Measurements from ENCODE around the gene DEFB129. TPM values are rescaled to one million over a fixed set of nuclear protein-coding genes. Genes with fewer than 3 reads are reported as not detected.
"Not testable (repeated sequence)": the region's sequence is repeated elsewhere in the genome, so short reads cannot be mapped to it uniquely, and the experiment has no call there.

Gene DEFB129
- not detected for total RNA-seq
- long read RNA-seq = 0 reads

DNA sequence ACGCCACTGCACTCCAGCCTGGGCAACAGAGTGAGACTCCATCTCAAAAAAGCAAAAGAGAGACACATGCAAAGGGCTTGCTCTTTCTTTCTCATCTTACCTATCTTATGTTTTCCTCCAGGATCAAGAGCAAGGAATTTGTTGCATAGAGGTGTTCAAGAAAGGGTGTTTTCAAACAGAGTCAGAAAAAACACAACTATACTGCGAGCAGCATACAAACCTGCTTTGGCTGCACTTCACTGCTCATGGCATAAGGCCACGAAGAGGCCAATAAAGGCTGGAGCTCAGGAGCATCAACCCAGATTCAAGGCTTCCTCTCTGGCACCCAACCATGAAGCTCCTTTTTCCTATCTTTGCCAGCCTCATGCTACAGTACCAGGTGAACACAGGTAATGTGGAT lies at the start of gene DEFB129:
TSS of gene DEFB129 (plus strand) at position 301 of the 400 bp plus-strand sequence. CDS start at position 332, 31 bp downstream.
- ATAC-seq (no peak), DNase-seq (no peak)
- intact Hi-C loops (cut with DNase I, micrococcal nuclease) = no loop called here

- DNase-seq = no peak
- intact Hi-C loops (cut with DNase I, micrococcal nuclease) = no loop called here
- no peak for ATAC-seq
Observed at GRCh38 chr20:184288-184687, 42.8 kb upstream of the DEFB129 start.

DNA sequence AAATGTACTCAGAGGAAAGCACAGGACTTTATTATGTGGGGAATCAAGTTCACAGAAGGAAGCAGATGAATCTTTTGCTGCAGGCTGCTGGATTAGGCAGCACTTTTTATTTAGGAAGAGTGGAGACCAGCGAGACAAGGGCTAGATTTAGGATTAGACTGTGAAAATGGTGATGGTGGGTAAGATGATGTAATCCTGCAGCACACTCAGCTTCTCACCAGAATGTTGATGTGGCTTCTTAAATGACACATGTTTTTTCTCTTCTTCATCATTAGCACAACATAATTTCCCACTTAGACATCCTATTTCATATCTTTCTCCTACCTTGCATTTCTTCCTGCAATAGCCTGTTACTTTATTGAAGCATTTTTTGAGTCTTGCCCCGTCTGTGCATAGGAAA lies 39.3 kb upstream of the DEFB129 start:
- DNase-seq (no peak), ATAC-seq (no peak)
- intact Hi-C loops (cut with DNase I, micrococcal nuclease) = no loop called here

GRCh38 chr20:189611-190010 lies 37.4 kb upstream of the DEFB129 start, which contains the start of gene DEFB128:
Gene DEFB128 (minus strand): TSS chr20:189711. CDS start chr20:189623, 88 bp downstream.
- ATAC-seq (no peak), DNase-seq (no peak)
- intact Hi-C loops (cut with DNase I, micrococcal nuclease) = no loop called here

- DNase-seq (no peak), ATAC-seq (no peak)
- intact Hi-C loops (cut with DNase I, micrococcal nuclease) = no loop called here
Observed at GRCh38 chr20:198225-198624, 28.8 kb upstream of the DEFB129 start.

DNA sequence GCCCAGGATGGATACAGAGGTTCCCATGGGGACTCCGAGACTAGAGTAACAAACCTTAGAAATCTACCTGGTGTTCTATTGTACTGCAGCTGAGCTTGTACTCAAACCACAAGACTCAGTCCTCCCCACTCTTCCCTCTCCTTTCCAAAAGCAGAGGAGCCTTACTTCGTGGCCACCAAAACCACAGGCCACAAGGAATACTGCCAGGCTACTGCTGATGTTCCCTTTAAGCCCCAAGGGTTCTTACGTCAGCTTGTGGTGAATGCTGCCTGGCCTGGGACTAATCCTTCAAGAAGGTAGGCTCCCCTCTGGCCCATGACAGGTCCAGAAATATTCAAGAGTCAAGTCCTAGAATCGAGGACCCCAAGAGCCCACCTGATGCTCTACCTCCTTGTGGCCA lies 27.1 kb upstream of the DEFB129 start:
- intact Hi-C loops (cut with DNase I, micrococcal nuclease) = no loop called here
- ATAC-seq (no peak), DNase-seq (no peak)

DNA sequence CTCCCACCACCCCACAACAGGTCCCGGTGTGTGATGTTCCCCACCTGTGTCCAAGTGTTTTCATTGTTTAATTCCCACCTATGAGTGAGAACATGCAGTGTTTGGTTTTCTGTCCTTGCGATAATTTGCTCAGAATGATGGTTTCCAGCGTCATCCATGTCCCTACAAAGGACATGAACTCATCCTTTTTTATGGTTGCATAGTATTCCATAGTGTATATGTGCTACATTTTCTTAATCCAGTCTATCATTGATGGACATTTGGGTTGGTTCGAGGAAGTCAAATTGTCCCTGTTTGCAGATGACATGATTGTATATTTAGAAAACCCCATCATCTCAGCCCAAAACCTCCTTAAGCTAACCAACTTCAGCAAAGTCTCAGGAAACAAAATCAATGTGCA lies 23.4 kb upstream of the DEFB129 start:
- ATAC-seq; intact Hi-C loops (cut with DNase I, micrococcal nuclease); DNase-seq: not testable (repeated sequence)

DNA sequence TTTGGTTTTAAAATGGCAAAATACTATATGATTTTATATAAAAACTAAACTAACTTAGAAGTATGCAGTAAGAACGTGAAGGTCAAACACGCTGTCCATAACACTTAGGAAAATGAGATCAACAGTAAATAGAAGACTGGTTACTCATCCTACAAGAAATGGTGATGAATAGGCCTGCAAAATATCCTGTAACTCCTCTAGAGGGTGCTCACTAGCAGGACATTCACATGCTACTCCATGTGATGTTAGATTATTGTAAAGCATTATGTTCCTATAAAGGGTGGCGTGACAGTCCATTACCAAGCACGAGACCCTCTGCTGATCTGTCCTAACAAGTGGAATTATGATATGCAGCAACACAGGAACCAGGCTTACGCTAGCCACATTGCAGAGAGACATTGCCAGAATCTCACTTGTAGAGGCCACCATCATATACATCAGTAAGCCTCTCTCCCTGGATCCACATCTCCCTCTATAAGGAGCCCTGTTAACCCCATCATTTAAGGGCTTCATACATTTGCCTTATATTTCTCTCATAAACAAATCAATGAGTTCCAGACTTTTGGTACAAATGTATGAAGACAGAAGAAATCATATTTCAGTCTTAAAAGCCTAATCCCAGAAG lies 18.0 kb upstream of the DEFB129 start:
- intact Hi-C loops (cut with DNase I, micrococcal nuclease) = no loop called here
- no peak for DNase-seq

DNA sequence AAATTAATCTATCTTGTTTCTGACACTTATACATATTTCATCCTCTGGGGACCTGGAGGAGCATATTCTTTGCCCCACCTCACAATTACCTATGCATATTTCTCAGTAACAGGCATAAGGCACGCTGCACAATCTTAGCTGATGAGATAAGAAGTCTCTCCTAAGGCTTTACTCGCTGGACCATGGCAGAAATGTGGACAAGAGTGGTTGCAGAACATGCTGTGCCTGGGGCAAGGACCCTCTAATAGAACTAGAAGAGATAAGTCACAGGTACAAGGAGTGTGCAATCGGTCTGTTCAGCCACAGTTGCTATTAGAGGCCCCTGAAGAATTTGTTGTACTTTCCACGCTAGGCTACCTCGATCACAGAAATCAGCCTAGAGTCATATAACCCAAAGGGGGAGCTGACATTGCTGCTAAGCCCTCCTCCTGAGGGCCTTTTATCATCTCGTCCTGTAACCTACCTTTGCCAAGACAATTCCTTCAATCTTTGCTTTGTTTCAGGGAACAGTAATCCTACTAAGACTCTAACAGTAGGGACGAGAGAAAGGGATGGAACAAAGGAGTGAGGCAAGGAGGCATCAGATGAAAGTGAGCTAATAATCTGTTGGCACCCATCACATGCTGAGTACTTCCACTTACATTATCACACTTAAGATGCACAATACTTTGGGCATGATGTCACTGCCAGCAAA lies 16.1 kb upstream of the DEFB129 start:
- no peak for ATAC-seq
- intact Hi-C loops (cut with DNase I, micrococcal nuclease) = no loop called here
- DNase-seq = no peak

More for the DNA sequence above, 18.0 kb upstream of the DEFB129 start:
- peak; percentile 83 for ATAC-seq

- ATAC-seq = no peak
- intact Hi-C loops (cut with DNase I, micrococcal nuclease) = no loop called here
Observed at GRCh38 chr20:214383-214782, 12.7 kb upstream of the DEFB129 start.

DNA sequence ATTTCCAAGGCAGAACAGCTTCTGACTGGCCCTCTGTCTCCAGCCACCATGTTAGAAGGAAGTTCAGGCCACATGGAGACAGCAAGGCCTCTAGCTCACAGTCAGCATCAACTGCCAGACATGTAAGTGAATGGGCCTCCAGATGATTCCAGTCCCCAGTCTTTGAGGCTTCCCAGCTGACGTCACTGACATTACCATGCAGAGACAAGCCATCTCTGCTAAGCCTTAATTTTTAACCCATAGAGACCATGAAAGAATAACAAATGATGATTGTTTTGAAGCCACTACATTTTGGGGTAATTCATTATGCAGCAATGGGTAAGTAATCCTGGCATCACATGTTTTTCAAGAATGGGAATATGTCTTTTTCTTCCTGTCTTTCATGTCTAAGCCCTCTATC lies 11.3 kb upstream of the DEFB129 start:
- DNase-seq (no peak), ATAC-seq (no peak)
- intact Hi-C loops (cut with DNase I, micrococcal nuclease) = no loop called here

More at GRCh38 chr20:214383-214782, 12.7 kb upstream of the DEFB129 start:
- no peak for DNase-seq

DNA sequence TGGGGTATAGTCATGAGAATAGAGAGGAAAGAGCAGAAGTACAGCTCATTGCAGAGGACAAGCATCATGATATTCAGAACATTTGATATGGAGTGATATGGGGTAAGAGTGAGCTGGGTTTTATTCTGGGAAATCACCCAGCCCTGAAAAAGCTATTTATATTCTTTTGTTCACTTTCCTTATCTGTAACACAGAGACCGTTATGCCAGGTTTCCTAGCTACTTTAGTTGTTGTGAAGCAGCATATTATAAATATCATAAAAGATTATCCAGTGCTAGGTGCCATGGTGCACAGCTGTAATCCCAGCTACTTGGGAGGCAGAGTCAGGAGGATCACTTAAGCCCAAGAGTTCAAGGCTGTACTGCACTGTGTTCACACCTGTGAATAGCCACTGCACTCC lies 9.8 kb upstream of the DEFB129 start:
- DNase-seq (no peak), ATAC-seq (no peak)
- intact Hi-C loops (cut with DNase I, micrococcal nuclease) = no loop called here

- no peak for DNase-seq
- ATAC-seq = no peak
- intact Hi-C loops (cut with DNase I, micrococcal nuclease) = no loop called here
Observed at GRCh38 chr20:219290-220115, 7.6 kb upstream of the DEFB129 start.

- intact Hi-C loops (cut with DNase I, micrococcal nuclease) = no loop called here
- ATAC-seq (no peak), DNase-seq (no peak)
Observed at GRCh38 chr20:221258-221830, 5.7 kb upstream of the DEFB129 start.

DNA sequence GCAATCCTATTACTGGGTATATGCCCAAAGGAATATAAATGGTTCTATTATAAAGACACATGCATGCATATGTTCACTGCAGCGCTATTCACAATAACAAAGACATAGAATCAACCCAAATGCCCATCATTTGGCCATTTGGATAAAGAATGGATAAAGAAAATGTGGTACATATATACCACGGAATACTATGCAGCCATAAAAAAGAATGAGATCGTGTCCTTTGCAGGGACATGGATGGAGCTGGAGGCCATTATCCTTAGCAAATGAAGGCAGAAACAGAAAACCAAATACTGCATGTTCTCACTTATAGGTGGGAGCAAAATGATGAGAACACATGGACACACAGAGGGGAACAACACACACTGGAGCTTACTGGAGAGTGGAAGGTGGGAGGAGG lies 1.2 kb upstream of the DEFB129 start:
- intact Hi-C loops (cut with DNase I, micrococcal nuclease); ATAC-seq; DNase-seq: not testable (repeated sequence)

GRCh38 chr20:227439-228105 lies 514 bp downstream of the DEFB129 start:
- ATAC-seq (no peak), DNase-seq (no peak)
- intact Hi-C loops (cut with DNase I, micrococcal nuclease) = no loop called here

GRCh38 chr20:235891-236290 lies 8.8 kb downstream of the DEFB129 start:
- ATAC-seq (no peak), DNase-seq (no peak)
- intact Hi-C loops (cut with DNase I, micrococcal nuclease) = no loop called here

GRCh38 chr20:237489-237888 lies 10.4 kb downstream of the DEFB129 start:
- intact Hi-C loops (cut with DNase I, micrococcal nuclease) = no loop called here
- ATAC-seq (no peak), DNase-seq (peak in 1 of 2 donors; percentile 32)

DNA sequence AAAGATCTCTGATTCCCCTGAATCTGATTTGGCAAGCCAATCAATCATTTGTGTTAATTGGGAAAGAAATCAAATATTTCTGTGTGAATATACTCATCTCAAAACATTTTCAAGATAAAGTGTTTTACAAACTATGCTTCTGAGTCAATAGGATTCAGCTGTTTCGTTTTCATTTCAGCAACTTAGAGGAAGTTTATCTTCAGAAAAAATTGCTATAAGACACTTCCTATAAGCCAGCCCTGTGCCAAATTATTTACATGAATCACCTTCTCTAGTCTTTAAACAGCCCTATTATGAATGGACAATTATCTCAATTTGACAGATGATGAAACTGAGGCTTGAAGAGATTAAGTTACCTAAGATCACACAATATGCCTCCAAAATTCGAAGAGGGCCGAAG lies 10.9 kb downstream of the DEFB129 start:
- intact Hi-C loops (cut with DNase I, micrococcal nuclease) = no loop called here
- ATAC-seq = no peak
- no peak for DNase-seq

Data from left colon (tissue), 2 donors.